ENCODE results near the gene SH2D3C. TPM values are rescaled to one million over a fixed set of nuclear protein-coding genes. Genes with fewer than 3 reads are reported as not detected.

Gene SH2D3C
- total RNA-seq, 3 donors from 2014 or later, result 5.9 to 10.8 (median 7.0) TPM

DNA sequence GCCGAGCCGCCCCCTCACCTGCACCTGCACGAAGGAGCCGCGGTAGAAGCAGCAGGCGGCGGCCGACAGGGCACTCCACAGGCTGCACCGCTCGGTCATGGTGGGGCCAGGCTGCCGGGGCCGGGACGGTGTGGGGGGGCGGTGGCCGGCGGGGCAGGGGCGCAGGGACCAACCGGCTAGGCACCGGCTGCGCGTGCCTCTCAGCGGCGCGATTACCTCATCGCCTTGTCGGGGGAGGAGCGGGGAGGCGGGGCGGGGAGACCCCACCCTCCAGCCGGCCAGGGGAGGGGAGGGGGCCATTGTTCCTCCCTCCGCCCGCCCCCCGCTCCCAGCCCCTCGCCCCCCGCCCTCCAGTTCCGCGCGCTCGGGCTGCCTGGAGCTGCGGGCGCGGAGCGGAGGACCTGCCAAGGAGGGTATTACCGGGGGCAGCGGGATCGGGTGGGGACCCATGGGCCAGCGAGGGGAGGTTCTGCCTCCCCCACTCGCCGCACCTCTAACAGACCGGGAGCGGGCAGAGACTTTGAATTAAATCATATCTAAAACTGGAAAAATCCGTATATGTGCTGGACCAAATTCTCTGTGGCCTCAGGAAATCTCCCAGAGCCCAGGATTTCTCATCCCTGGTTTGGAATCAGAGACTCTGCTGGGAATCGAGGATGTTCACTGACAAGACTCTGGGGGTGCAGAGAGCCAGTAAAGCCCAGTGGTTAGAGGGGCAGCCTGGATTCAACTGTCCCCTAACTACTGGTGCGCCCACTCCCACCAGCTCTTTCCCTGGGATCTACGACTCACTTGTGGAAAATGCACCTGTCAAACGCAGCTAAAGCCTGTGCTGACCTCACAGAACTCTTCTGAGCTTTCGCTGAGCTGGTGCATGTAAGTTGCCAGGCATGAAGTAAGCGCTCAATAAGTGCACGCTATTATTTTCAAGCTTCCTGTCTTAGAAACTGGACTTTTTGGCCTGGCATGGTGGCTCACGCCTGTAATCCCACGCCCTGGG is 23.1 kb downstream of the SH2D3C start:
- ATAC-seq (no peak), DNase-seq (no peak)
- no peaks in the 10 kb centered on the region for H3K9me3 Mint-ChIP-seq
- no peak overlapping the region for H3K4me3 Mint-ChIP-seq
- peaks cover 16% of the 10 kb centered on the region for H3K36me3 Mint-ChIP-seq (ENCODE audit: insufficient read depth)
- H3K27me3 Mint-ChIP-seq (ENCODE audit: low read depth), result no peaks in the 10 kb centered on the region
- H3K4me1 Mint-ChIP-seq (ENCODE audit: low read depth), result peaks cover 5% of the 10 kb centered on the region

DNA sequence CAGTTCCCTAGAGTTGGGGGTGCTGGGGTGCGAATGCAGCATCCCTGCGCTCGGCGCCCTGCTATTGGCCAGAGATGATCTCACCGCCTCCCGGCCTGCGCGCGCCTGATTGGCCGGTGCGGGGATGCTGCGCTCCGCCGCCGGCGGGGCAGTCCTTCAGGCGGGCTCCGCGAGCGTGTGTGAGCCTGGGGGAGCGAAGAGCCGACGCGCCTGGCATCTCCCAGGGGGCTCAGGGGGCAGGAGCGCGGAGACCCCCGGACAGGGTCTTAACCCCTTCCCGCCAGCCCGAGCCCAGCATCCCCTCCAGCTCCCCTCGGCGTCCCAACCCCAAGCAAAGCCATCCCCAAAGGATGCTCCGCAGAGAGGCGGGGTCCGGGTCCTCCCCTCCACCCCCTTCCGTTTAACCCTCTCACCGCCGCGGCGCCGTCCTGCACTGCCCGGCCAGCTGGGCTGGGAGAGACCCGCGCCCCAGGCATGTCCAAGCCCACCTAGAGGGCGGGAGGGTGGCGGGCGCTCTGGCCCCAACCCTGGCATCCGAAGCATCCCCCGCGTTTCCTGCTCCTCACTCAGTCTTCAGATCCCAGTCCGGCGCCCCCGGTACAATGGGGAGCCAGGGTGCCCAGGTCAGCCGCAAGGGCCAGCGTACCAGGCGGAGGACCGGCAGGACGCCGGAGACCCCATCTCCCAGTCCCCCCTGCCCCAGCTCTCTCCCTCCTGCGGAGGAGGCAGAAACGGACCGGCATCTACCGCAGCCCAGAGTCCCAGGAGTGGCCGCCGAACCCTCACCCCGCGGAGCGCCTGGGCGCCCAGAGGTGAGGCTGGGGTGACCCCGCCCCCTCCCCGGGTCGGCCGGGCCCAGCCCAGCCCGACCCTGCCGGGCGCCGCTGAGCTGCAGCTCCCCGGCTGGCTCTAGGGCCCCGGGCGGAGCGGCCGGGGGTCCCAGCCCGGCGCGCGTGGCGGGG is 24.1 kb downstream of the SH2D3C start:
- no peaks in the 10 kb centered on the region for H3K27me3 Mint-ChIP-seq (ENCODE audit: low read depth)
- DNase-seq, result no peak
- no peaks in the 10 kb centered on the region for H3K9me3 Mint-ChIP-seq
- H3K36me3 Mint-ChIP-seq (ENCODE audit: insufficient read depth), result peaks cover 19% of the 10 kb centered on the region
- no peak for ATAC-seq
- peaks cover 5% of the 10 kb centered on the region for H3K4me1 Mint-ChIP-seq (ENCODE audit: low read depth)
- H3K4me3 Mint-ChIP-seq, result no peak overlapping the region

DNA sequence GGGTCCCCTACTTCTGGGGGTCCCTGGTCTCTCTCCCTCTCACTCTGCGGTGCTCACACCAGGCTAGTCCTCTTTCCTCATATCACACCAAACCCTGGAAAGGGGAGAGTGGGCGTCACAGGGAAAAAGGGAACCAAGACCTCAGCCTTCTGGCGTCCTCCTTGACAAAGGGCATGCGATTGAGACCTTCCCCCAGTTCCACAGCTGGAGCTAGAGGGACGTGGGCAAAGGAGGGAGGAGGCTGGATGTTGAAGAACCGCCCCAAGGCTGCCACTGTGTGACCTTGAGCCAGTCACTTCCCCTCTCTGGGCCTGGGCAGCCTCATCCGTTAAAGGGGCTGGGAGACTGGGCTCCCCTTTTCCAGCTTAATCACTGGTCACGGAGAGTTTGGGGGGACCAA is 24.8 kb downstream of the SH2D3C start:
- Mint-ChIP-seq H3K27me3 (ENCODE audit: low read depth) (no peaks in the 10 kb centered on the region), H3K36me3 (ENCODE audit: insufficient read depth) (peaks cover 14% of the 10 kb centered on the region), H3K4me1 (ENCODE audit: low read depth) (peaks cover 4% of the 10 kb centered on the region), H3K4me3 (no peak overlapping the region), H3K9me3 (no peaks in the 10 kb centered on the region)
- DNase-seq (no peak), ATAC-seq (no peak)

DNA sequence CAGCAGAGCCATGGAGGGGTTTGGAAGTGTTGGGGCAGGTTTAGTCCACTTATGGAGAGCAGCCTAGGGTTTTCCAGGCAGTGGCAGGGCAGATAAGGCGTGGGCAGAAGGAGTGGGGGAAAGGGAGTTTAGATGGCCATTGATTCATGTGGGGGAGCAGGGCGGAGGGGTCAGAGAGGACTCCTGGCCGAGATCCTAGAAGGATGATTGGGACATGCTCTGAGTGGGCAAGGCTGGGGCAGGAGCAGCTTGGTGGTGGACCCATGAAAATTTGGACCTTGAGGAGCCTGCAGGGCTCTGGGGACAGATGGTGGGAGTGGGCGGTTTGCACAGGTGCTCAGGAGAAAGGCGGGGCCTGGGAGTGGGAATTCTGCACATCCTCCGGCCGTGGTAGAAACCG is 25.3 kb downstream of the SH2D3C start:
- Mint-ChIP-seq H3K27me3 (ENCODE audit: low read depth) (no peaks in the 10 kb centered on the region), H3K4me3 (no peak overlapping the region), H3K9me3 (no peaks in the 10 kb centered on the region), H3K36me3 (ENCODE audit: insufficient read depth) (peaks cover 12% of the 10 kb centered on the region), H3K4me1 (ENCODE audit: low read depth) (peaks cover 2% of the 10 kb centered on the region)
- ATAC-seq (no peak), DNase-seq (no peak)

DNA sequence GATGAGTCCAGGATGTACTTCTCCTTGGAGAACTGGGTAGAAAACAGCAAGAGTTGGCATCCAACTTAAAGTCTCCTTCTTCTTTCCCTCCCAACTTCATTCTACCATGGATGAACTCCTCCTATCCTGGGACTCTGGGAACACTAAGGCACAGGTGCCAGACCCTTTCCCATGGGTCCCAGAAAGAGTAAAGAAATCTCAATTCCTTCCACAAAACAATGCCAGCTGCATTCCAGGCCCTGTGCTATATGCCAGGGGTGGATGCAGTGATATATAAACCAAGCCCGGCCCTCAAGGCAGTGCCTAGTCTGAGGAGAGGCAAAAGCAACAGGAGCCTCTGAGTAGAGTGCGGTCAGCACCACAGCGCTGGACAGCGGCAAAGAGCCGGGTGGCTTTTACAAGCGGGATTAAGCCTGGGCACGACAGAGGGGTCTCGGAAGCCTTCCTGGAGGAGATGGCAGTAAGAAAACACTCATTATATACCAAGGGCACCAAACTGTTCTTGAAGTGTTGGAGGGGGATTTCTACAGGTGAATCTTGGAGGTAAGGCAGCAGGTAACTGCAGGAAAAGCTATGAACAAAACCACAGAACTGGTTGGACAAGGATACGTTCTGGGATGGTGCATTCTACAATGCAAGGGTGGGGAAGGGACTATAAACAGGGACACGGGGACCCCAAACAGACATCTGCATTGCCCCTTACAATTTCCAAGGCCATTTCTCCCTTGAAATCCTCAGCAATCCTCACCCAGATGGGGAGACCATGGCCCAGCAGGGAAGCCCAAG is 27.0 kb downstream of the SH2D3C start:
- Mint-ChIP-seq H3K4me3 (no peak overlapping the region), H3K4me1 (ENCODE audit: low read depth) (peaks cover 6% of the 10 kb centered on the region), H3K9me3 (no peaks in the 10 kb centered on the region), H3K36me3 (ENCODE audit: insufficient read depth) (peaks cover 12% of the 10 kb centered on the region), H3K27me3 (ENCODE audit: low read depth) (no peaks in the 10 kb centered on the region)
- DNase-seq, result no peak
- ATAC-seq, result no peak

DNA sequence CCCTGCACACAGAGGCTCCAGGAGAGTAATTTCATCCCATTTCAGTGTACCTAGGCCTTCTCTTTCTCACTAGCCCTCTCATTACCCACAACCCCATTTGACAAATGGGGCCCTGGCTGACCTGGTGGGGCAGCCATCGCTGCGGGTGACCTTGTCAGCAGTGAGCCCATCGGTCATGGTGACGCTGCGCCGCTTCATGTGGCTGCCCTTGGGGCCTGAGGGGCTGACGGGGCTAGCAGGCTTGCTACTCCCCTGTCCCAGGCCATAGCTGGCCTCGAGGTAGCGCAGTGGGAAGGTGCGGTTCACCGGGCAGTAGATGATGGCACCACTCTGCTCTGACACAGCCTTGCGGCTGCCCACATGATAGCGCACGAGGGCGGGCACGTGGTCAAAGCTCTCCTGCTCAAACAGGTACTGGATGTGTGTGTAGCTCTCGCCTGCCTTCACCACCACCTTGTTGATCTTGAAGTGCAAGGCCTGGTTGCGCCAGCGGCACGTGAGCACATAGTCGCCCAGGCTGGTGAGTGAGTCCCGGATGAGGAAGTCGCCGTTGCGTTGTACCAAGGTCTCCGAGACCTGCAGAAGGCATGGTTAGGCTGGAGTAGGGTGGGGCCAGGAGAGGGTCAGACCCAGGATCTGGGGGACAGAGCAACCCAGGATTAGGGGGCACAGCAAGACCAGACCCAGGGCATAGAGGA is 29.2 kb downstream of the SH2D3C start:
- ATAC-seq (no peak), DNase-seq (no peak)
- Mint-ChIP-seq H3K9me3 (no peaks in the 10 kb centered on the region), H3K4me1 (ENCODE audit: low read depth) (peaks cover 8% of the 10 kb centered on the region), H3K36me3 (ENCODE audit: insufficient read depth) (peaks cover 12% of the 10 kb centered on the region), H3K27me3 (ENCODE audit: low read depth) (no peaks in the 10 kb centered on the region), H3K4me3 (no peak overlapping the region)

DNA sequence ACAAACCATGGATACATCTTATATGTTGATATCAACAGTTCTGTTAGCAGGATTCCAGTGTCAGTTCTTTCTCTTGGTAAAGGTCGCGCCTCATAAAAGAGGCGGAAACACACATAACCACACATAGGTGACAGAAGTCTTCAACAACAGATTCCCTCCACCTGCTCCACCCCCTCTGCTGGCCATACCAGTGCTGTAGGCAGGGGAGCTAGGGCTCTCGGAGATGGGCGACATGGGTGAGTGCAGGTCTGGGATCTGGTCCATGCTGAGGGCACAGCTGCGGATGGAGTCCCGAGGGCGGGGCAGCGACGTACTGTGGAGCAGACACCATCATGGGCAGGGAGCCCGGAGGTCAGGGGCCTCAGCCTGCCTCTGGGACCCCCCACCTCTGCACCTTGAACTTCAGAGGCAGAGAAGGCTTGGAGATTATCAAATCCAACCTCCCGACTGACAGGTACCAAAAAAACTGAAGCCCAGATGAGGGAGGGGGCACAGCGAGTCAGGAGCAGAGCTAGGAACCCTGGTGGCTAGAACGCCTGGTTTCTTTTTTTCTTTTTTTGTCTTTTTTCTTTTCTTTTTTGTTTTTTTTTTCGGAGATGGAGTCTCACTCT is 31.4 kb downstream of the SH2D3C start:
- peak in 1 of 2 donors; percentile 35 for ATAC-seq
- DNase-seq, result peak; percentile 25
- Mint-ChIP-seq H3K9me3 (no peaks in the 10 kb centered on the region), H3K27me3 (ENCODE audit: low read depth) (no peaks in the 10 kb centered on the region), H3K4me1 (ENCODE audit: low read depth) (peaks cover 6% of the 10 kb centered on the region), H3K36me3 (ENCODE audit: insufficient read depth) (peaks cover 12% of the 10 kb centered on the region), H3K4me3 (no peak overlapping the region)

DNA sequence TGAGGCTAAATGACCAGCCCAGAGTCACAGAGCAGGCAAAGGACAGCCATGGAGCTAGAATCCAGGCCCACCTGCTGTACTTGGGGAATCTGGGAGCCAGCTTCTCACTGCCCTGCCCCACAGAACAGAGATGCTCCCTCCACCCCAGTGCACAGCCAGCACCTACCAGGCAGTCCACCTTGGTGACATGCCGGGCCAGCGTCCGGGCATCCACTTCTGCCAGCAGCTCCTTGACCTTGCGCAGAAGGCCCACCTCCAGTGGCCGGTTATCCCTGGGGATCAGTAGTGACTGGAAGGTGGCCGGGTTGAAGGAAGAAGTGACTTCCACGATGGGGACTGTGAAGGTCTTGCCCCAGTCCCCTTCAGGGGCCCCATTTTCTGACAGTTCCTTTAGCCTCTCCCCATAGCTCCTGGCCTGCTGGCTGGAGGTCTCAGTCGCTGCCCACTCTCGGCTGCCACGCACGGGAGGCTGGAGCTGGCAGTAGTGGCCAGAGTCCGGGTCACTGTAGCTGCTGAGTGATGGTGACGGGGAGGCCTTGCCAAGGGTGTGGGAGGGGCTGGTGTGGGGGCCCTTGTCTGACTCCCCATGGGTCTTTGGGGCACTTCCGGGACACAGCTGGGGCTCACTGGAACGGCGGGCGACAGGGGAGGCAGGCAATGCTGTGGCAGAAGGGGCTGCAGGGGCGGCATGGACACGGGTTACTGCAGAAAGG is 33.9 kb downstream of the SH2D3C start:
- H3K4me1 Mint-ChIP-seq (ENCODE audit: low read depth), result peaks cover 6% of the 10 kb centered on the region
- H3K4me3 Mint-ChIP-seq, result no peak overlapping the region
- no peaks in the 10 kb centered on the region for H3K27me3 Mint-ChIP-seq (ENCODE audit: low read depth)
- ATAC-seq (no peak), DNase-seq (no peak)
- H3K9me3 Mint-ChIP-seq, result no peaks in the 10 kb centered on the region
- peaks cover 3% of the 10 kb centered on the region for H3K36me3 Mint-ChIP-seq (ENCODE audit: insufficient read depth)

DNA sequence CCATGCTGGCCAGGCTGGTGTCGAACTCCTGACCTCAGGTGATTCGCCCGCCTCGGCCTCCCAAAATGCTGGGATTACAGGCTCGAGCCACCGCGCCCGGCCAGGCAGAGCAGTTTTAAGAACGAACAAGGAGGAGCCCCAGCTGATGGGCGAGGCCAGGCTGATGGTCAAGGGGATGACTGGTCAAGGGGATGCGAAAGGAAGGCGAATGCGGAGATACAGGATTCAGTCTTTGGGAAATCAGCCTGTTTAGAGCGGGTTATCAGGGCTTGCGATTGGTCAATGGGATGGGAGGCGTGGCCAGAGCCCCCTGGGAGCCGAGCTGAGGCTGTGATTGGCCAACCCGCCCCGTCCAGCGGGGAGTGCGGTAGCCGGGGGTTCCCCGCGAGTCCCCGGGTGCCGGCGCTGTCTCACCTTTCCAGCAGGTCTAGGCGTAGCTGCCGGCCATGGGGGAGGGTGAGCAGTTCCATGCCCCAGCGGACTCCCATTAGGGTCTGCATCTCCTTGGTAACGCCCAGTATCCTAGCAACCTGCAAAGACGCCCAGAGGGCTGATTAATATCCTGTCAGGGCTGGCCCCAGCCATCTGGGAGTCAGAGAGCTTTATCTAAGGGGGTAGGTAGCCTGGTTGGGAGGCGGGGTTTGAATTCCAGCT is 35.9 kb downstream of the SH2D3C start:
- no peak overlapping the region for H3K4me3 Mint-ChIP-seq
- ATAC-seq (no peak), DNase-seq (no peak)
- peaks cover 6% of the 10 kb centered on the region for H3K4me1 Mint-ChIP-seq (ENCODE audit: low read depth)
- H3K27me3 Mint-ChIP-seq (ENCODE audit: low read depth), result no peaks in the 10 kb centered on the region
- no peaks in the 10 kb centered on the region for H3K9me3 Mint-ChIP-seq
- peaks cover 11% of the 10 kb centered on the region for H3K36me3 Mint-ChIP-seq (ENCODE audit: insufficient read depth)

DNA sequence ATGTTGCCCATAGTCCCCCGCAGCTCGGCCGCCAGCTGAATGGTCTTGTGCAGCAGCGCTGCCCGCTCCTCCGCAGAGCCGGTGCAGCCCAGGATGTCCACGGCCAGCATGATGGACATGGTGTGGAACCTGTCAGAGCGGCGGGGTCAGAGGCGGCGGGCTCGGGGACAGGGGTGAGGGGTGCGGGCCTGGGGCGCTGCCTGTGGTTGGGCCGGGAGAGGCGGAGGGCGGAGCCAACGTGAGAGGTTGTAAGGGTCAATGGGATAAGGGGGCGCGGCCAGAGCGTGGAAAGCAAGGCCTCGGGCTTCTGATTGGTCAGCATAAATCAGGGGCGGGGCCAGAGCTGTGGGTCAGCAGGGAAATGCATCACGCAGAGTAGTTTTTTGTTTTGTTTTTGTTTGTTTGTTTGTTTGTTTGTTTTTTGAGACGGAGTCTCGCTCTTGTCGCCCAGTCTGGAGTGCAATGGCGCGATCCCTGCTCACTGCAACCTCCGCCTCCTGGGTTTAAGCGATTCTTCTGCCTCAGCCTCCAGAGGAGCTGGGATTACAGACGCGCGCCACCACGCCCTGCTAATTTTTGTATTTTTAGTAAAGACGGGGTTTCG is 36.5 kb downstream of the SH2D3C start:
- Mint-ChIP-seq H3K4me3 (no peak overlapping the region), H3K36me3 (ENCODE audit: insufficient read depth) (peaks cover 11% of the 10 kb centered on the region), H3K27me3 (ENCODE audit: low read depth) (no peaks in the 10 kb centered on the region), H3K9me3 (no peaks in the 10 kb centered on the region), H3K4me1 (ENCODE audit: low read depth) (peaks cover 3% of the 10 kb centered on the region)
- no peak for DNase-seq
- ATAC-seq, result no peak

DNA sequence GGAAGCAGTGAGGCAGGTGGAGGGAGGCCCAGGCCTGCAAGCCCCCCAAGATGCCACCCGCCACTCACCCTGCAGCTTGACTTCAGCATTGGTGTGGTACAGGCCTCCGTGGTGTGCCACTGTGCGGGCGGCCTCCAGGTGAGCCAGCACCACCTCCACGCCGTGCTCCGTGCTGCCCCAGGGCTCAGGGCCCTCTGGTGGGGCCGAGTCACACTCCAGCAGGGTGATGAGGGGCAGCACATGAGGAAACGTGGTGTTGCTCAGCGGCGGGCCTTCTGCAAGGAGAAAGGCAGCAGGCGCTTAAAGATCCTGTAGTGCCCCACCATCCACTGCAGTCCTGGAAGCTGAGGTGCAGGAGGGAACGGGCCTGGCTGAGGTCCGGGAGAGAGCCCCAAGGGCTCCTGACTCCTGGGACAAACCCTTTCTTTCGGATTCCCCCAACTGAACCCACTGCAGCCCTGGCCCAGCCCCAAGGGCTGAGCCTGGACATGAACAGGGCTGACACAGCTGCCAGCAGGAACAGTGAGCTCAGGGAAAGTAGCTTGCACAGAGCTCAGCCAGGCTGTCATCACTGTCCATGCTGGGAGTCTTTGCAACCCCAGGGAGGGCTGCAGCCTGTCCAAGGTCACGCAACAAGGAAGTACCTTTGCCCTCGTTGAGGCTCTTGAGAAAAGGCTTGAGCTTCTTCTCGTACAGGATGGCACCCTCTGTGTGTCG is 38.7 kb downstream of the SH2D3C start:
- no peak for DNase-seq
- Mint-ChIP-seq H3K36me3 (ENCODE audit: insufficient read depth) (peaks cover 11% of the 10 kb centered on the region), H3K4me3 (no peak overlapping the region), H3K4me1 (ENCODE audit: low read depth) (peaks cover 10% of the 10 kb centered on the region), H3K27me3 (ENCODE audit: low read depth) (no peaks in the 10 kb centered on the region), H3K9me3 (no peaks in the 10 kb centered on the region)
- ATAC-seq, result no peak

Data from activated T-cell treated with anti-CD3 and anti-CD28 coated beads, Interleukin-2, amount 50 U/mL, for 4 hours (primary cell).